ENCODE results near the gene SPATA46.

The SPATA46 gene

DNA sequence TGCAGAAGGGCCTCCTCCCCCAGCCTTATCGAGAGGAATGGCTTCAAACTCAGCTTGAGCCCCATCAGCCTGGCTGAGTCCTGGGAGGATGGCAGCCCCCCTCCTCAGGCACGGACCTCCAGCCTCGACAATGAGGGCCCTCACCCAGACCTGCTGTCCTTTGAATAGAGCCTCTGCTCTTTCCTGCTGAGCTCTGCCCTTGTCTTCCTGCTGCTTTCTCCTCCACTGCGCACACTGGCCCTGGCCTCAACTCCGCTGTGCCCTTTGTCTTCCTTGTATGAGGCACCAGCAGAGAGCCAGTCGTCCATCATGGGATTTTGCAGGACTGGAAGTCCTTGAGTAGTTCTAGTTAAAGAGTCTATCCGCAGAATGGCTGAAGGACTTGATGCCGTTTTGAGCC, 6.9 kb upstream of the SPATA46 start:
- TF ChIP-seq, protein P1, sequence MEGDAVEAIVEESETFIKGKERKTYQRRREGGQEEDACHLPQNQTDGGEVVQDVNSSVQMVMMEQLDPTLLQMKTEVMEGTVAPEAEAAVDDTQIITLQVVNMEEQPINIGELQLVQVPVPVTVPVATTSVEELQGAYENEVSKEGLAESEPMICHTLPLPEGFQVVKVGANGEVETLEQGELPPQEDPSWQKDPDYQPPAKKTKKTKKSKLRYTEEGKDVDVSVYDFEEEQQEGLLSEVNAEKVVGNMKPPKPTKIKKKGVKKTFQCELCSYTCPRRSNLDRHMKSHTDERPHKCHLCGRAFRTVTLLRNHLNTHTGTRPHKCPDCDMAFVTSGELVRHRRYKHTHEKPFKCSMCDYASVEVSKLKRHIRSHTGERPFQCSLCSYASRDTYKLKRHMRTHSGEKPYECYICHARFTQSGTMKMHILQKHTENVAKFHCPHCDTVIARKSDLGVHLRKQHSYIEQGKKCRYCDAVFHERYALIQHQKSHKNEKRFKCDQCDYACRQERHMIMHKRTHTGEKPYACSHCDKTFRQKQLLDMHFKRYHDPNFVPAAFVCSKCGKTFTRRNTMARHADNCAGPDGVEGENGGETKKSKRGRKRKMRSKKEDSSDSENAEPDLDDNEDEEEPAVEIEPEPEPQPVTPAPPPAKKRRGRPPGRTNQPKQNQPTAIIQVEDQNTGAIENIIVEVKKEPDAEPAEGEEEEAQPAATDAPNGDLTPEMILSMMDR (IDR thresholded peaks at IDR 0.05; ENCODE audit: borderline replicate concordance, control extremely low read depth, extremely low read depth, insufficient read depth, missing control alignments): no peak
- in situ Hi-C loops (cut with MboI; ENCODE audit: low sequenced_read_pairs, unreplicated experiment): no loop called here

DNA sequence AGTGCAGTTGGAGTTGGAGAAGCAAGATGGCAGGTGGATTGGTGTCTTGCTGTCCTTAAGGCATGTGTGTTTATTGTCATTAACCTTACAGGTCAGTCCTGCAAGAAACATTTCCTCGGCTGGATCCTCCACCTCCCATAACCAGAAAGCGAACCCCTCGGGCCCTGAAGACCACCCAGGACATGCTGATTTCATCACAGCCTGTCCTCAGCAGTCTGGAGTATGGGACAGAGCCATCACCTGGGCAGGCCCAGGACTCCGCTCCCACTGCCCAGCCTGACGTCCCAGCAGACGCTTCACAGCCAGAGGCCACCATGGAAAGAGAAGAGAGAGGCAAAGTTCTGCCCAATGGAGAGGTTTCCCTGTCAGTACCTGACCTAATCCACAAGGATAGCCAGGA, 6.4 kb upstream of the SPATA46 start:
- in situ Hi-C loops (cut with MboI; ENCODE audit: low sequenced_read_pairs, unreplicated experiment): no loop called here
- TF ChIP-seq, protein P1 (IDR thresholded peaks at IDR 0.05; ENCODE audit: borderline replicate concordance, control extremely low read depth, extremely low read depth, insufficient read depth, missing control alignments): no peak
- DNase-seq (ENCODE audit: low spot score): no peak

More for the DNA sequence above, 6.9 kb upstream of the SPATA46 start:
- DNase-seq (ENCODE audit: low spot score): no peak

DNA sequence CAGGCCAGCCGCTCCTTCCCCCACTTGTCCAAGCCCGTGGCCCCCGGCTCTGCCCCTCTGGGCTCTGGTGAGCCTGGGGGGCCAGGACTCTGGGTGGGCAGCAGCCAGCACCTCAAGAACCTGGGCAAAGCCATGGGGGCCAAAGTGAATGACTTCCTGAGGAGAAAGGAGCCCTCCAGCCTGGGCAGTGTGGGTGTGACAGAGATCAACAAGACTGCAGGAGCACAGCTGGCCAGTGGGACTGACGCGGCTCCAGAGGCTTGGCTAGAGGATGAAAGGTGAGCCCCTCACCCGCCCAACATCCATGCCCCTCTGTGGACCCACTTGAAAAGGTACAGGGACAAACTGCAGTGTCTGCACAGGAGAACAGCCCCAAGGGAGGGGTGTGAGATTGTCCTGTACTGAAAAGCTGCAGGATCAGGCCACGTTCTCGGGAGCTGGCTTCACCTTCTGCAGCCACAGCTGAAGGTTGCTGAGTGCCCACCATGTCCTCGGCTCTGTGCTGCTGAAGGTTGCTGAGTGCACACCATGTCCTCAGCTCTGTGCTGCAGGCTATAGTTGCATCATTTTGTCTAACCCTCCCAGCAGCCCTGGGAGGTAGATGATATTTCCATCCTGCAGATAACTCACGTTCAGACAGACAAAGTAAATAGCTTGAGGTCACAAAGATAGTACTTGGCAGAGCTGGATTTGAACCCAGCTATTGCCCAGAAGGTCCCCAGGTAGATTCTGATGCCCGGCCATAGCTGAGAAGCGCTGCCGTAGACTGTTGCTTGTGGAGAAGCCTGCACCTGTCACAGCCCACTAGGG, 5.5 kb upstream of the SPATA46 start:
- TF ChIP-seq, protein P1 (IDR thresholded peaks at IDR 0.05; ENCODE audit: borderline replicate concordance, control extremely low read depth, extremely low read depth, insufficient read depth, missing control alignments): no peak
- DNase-seq (ENCODE audit: low spot score): no peak
- in situ Hi-C loops (cut with MboI; ENCODE audit: low sequenced_read_pairs, unreplicated experiment): no loop called here

DNA sequence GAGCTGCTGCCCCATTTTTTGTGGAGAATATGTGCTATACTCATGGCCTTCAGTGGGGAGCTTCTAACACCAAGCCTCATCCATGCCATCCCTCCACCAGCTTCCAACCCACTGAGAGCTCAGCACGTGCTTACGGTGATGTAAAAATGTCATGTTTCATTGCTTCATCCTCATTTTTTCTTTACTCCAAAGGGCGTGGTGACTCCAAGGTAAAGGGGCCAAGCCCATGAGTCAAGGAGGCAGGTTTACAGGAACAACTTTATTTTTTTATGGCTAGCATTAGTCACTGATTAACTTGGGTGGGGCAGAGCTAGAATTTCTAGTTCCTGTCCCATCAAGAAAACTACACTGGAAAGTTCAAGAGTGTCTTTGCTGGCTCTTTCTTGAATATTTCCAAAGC, 4.7 kb upstream of the SPATA46 start, which contains the start of gene C1orf226:
Gene C1orf226 (plus strand): TSS at position 346 of the 400 bp plus-strand sequence. CDS start 174 bp downstream, outside the sequence.
- TF ChIP-seq, protein P1 (IDR thresholded peaks at IDR 0.05; ENCODE audit: borderline replicate concordance, control extremely low read depth, extremely low read depth, insufficient read depth, missing control alignments): no peak
- in situ Hi-C loops (cut with MboI; ENCODE audit: low sequenced_read_pairs, unreplicated experiment): no loop called here
- DNase-seq (ENCODE audit: low spot score): no peak

DNA sequence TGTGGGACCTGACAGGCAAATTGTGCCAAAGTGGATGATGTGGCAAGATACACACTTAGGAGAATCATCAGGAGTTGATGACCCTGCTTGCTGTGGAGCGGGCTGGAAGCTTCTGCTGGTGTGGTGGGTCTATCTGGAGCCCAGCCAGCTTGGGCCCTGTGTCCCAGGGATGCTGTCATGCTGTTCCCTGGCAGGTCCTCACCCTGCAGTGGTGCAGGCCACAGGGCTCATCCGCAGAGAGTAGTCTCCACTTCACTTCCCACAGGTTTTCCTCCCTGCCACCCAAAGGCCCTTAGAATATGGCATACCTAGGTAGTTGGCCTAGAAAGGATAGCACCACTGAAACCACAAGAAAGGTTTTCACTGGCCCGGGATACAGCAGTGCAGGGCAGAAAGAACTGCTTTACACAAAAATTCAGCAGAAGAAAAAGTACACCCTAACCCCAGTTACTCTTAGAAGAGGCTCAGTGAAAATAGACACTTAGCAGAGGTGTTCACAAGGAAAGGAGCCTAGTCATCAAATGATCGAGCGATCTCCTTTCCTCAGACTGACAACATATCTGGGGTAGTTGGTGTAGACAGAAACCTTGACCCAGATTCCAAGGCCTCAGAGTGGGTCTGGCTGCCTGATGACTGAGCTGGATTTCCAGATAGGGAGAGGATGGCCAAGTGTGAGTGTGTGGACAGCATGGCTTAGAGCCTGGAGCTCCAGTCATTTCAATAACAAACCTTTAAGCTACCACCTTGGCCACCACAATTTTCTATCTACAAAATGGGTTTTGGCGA, 3.6 kb upstream of the SPATA46 start:
- in situ Hi-C loops (cut with MboI; ENCODE audit: low sequenced_read_pairs, unreplicated experiment): no loop called here

DNA sequence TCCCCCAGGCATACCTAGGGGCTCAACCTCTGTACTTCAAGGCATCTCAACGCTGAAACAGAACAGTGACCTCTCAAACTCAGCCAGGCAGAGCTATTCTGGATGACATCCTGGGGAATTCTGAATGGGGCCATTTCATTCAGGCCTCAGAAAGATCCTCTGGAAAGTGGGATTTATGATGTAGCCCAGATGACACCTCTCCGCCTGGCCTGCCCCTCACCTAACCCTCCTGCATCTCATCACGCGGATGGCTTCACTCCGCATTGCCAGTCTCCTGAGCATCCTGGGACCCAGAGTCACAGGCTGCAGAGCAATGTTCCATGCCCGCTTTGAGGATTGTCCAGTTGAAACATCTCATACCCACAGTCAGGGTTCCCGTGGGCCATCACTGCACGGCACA, 1.2 kb downstream of the SPATA46 start:
- in situ Hi-C loops (cut with MboI; ENCODE audit: low sequenced_read_pairs, unreplicated experiment): no loop called here
- TF ChIP-seq, protein P1 (IDR thresholded peaks at IDR 0.05; ENCODE audit: borderline replicate concordance, control extremely low read depth, extremely low read depth, insufficient read depth, missing control alignments): no peak

More for the DNA sequence above, 3.6 kb upstream of the SPATA46 start:
- TF ChIP-seq, protein P1 (IDR thresholded peaks at IDR 0.05; ENCODE audit: borderline replicate concordance, control extremely low read depth, extremely low read depth, insufficient read depth, missing control alignments): no peak
- DNase-seq (ENCODE audit: low spot score): no peak

More for the DNA sequence above, 1.2 kb downstream of the SPATA46 start:
- no peak for DNase-seq (ENCODE audit: low spot score)
